ENCODE measurements around the gene AGBL5. TPM values are rescaled to one million over a fixed set of nuclear protein-coding genes. Genes with fewer than 3 reads are reported as not detected.

The AGBL5 gene
- total and polyA plus RNA-seq, 2 of the 13 experiments (the other 11 are each of a cell fraction or from before 2014, with no cell fraction given), result 55.9 to 73.3 TPM

- no peak for TF ChIP-seq IRX3 (CRISPR knock-in tag; IDR thresholded peaks at IDR 0.05; ENCODE audit: borderline replicate concordance, low read depth)
- no peak for TF ChIP-seq IRF1 (CRISPR knock-in tag; IDR thresholded peaks at IDR 0.05; ENCODE audit: low read depth)
- no peak for TF ChIP-seq TBP (CRISPR knock-in tag; IDR thresholded peaks at IDR 0.05)
- TF ChIP-seq CREM (IDR thresholded peaks at IDR 0.05), result no peak
- no peak for TF ChIP-seq CREM (CRISPR knock-in tag; IDR thresholded peaks at IDR 0.05)
- no peak for TF ChIP-seq PHF8 (CRISPR knock-in tag; IDR thresholded peaks at IDR 0.05)
- TF ChIP-seq FOXO4 (CRISPR knock-in tag; conservative IDR thresholded peaks at IDR 0.05), result 0 out of 2 replicates have a peak, but pooled peaks have one; percentile 64
- TF ChIP-seq ZNF414 (CRISPR knock-in tag; IDR thresholded peaks at IDR 0.05), result peak; percentile 85
- peak; percentile 64; the same call in 1 of the 2 replicates for TF ChIP-seq ZNF546 (CRISPR knock-in tag; conservative IDR thresholded peaks at IDR 0.05)
- TF ChIP-seq PRDM15 (CRISPR knock-in tag; IDR thresholded peaks at IDR 0.05), result no peak
- no peak; the same call in 1 of the 2 replicates for TF ChIP-seq ZNF879 (CRISPR knock-in tag; IDR thresholded peaks at IDR 0.05)
- no peak for TF ChIP-seq ZNF710 (CRISPR knock-in tag; IDR thresholded peaks at IDR 0.05; ENCODE audit: borderline replicate concordance)
- no peak for TF ChIP-seq POLR2AphosphoS2 (IDR thresholded peaks at IDR 0.05; ENCODE audit: low read depth, low read length)
- TF ChIP-seq ETV6 (CRISPR knock-in tag; conservative IDR thresholded peaks at IDR 0.05), result no peak; the same call in 1 of the 2 replicates
- peak; percentile 80 for TF ChIP-seq HINFP (CRISPR knock-in tag; IDR thresholded peaks at IDR 0.05; ENCODE audit: low read depth)
- TF ChIP-seq CENPX (CRISPR knock-in tag; IDR thresholded peaks at IDR 0.05), result no peak
- TF ChIP-seq ZEB1 (IDR thresholded peaks at IDR 0.05; ENCODE audit: insufficient replicate concordance, low read depth), result no peak
- no peak; the same call in 1 of the 2 replicates for TF ChIP-seq RARA (CRISPR knock-in tag; IDR thresholded peaks at IDR 0.05)
- TF ChIP-seq ZNF891 (CRISPR knock-in tag; IDR thresholded peaks at IDR 0.05), result peak; percentile 48; the same call in 1 of the 2 replicates
Measured at GRCh38 chr2:27049422-27050280, 1.8 kb upstream of the AGBL5 start (continued).

Measured in HepG2 (cell line).